Measurements from ENCODE around the gene KIAA1328.
"Not testable (repeated sequence)": the region's sequence is repeated elsewhere in the genome, so short reads cannot be mapped to it uniquely, and the experiment has no call there.

KIAA1328 gene

GRCh38 chr18:37138456-37138855 lies 309.5 kb downstream of the KIAA1328 start:
- H3K4me1 ChIP-seq (ENCODE audit: insufficient read depth, low read length) = peaks cover 4% of the 10 kb centered on the region; the same call in 1 of the 2 replicates
- no peaks in the 10 kb centered on the region for H3K9me3 ChIP-seq (ENCODE audit: control insufficient read depth, insufficient read depth, low read length)
- H3K9ac ChIP-seq (ENCODE audit: low read depth, low read length) = no peak overlapping the region
- no peaks in the 10 kb centered on the region for H3K36me3 ChIP-seq (ENCODE audit: insufficient read depth, low read length)

- Histone ChIP-seq H3K9ac (ENCODE audit: low read depth, low read length) (no peak overlapping the region), H3K9me3 (ENCODE audit: control insufficient read depth, insufficient read depth, low read length) (no peaks in the 10 kb centered on the region), H3K4me1 (ENCODE audit: insufficient read depth, low read length) (peaks cover 4% of the 10 kb centered on the region; the same call in 1 of the 2 replicates), H3K36me3 (ENCODE audit: insufficient read depth, low read length) (no peaks in the 10 kb centered on the region)
Measured at GRCh38 chr18:37139876-37140275, 310.9 kb downstream of the KIAA1328 start.

- no peak overlapping the region for H3K9ac ChIP-seq (ENCODE audit: low read depth, low read length)
- no peaks in the 10 kb centered on the region for H3K36me3 ChIP-seq (ENCODE audit: insufficient read depth, low read length)
- no peaks in the 10 kb centered on the region for H3K9me3 ChIP-seq (ENCODE audit: control insufficient read depth, insufficient read depth, low read length)
- no peaks in the 10 kb centered on the region; the same call in 1 of the 2 replicates for H3K4me1 ChIP-seq (ENCODE audit: insufficient read depth, low read length)
Measured at GRCh38 chr18:37144921-37145320, 316.0 kb downstream of the KIAA1328 start.

- no peak overlapping the region for H3K9ac ChIP-seq (ENCODE audit: low read depth, low read length)
- no peaks in the 10 kb centered on the region for H3K36me3 ChIP-seq (ENCODE audit: insufficient read depth, low read length)
- H3K4me1 ChIP-seq (ENCODE audit: insufficient read depth, low read length) = peaks cover 14% of the 10 kb centered on the region
- H3K9me3 ChIP-seq (ENCODE audit: control insufficient read depth, insufficient read depth, low read length) = no peaks in the 10 kb centered on the region
Measured at GRCh38 chr18:37156330-37156942, 327.5 kb downstream of the KIAA1328 start.

- Histone ChIP-seq H3K4me1 (ENCODE audit: insufficient read depth, low read length) (peaks cover 17% of the 10 kb centered on the region), H3K9ac (ENCODE audit: low read depth, low read length) (no peak overlapping the region), H3K9me3 (ENCODE audit: control insufficient read depth, insufficient read depth, low read length) (no peaks in the 10 kb centered on the region), H3K36me3 (ENCODE audit: insufficient read depth, low read length) (no peaks in the 10 kb centered on the region)
Measured at GRCh38 chr18:37160038-37160820, 331.3 kb downstream of the KIAA1328 start.

GRCh38 chr18:37161491-37161890 lies 332.6 kb downstream of the KIAA1328 start:
- H3K9me3 ChIP-seq (ENCODE audit: control insufficient read depth, insufficient read depth, low read length) = no peaks in the 10 kb centered on the region
- H3K9ac ChIP-seq (ENCODE audit: low read depth, low read length) = no peak overlapping the region

GRCh38 chr18:37162551-37162950 lies 333.6 kb downstream of the KIAA1328 start:
- Histone ChIP-seq H3K4me1 (ENCODE audit: insufficient read depth, low read length) (peaks cover 22% of the 10 kb centered on the region), H3K36me3 (ENCODE audit: insufficient read depth, low read length) (no peaks in the 10 kb centered on the region), H3K9me3 (ENCODE audit: control insufficient read depth, insufficient read depth, low read length) (no peaks in the 10 kb centered on the region), H3K9ac (ENCODE audit: low read depth, low read length) (no peak overlapping the region)

More at GRCh38 chr18:37161491-37161890, 332.6 kb downstream of the KIAA1328 start:
- Histone ChIP-seq H3K4me1 (ENCODE audit: insufficient read depth, low read length) (peaks cover 19% of the 10 kb centered on the region), H3K36me3 (ENCODE audit: insufficient read depth, low read length) (no peaks in the 10 kb centered on the region)

GRCh38 chr18:37163119-37163518 lies 334.2 kb downstream of the KIAA1328 start:
- no peaks in the 10 kb centered on the region for H3K36me3 ChIP-seq (ENCODE audit: insufficient read depth, low read length)
- no peak overlapping the region for H3K9ac ChIP-seq (ENCODE audit: low read depth, low read length)
- H3K4me1 ChIP-seq (ENCODE audit: insufficient read depth, low read length) = peaks cover 22% of the 10 kb centered on the region
- no peaks in the 10 kb centered on the region for H3K9me3 ChIP-seq (ENCODE audit: control insufficient read depth, insufficient read depth, low read length)

- Histone ChIP-seq H3K36me3 (ENCODE audit: insufficient read depth, low read length) (no peaks in the 10 kb centered on the region), H3K4me1 (ENCODE audit: insufficient read depth, low read length) (peaks cover 8% of the 10 kb centered on the region), H3K9ac (ENCODE audit: low read depth, low read length) (no peak overlapping the region), H3K9me3 (ENCODE audit: control insufficient read depth, insufficient read depth, low read length) (no peaks in the 10 kb centered on the region)
Measured at GRCh38 chr18:37166491-37166890, 337.6 kb downstream of the KIAA1328 start.

- not testable (repeated sequence) for H3K4me1 ChIP-seq (ENCODE audit: insufficient read depth, low read length); H3K9me3 ChIP-seq (ENCODE audit: control insufficient read depth, insufficient read depth, low read length)
Measured at GRCh38 chr18:37166966-37167365, 338.0 kb downstream of the KIAA1328 start.

GRCh38 chr18:37170984-37171383 lies 342.1 kb downstream of the KIAA1328 start:
- Histone ChIP-seq H3K4me1 (ENCODE audit: insufficient read depth, low read length) (peaks cover 13% of the 10 kb centered on the region), H3K9ac (ENCODE audit: low read depth, low read length) (no peak overlapping the region), H3K9me3 (ENCODE audit: control insufficient read depth, insufficient read depth, low read length) (no peaks in the 10 kb centered on the region), H3K36me3 (ENCODE audit: insufficient read depth, low read length) (no peaks in the 10 kb centered on the region)

More at GRCh38 chr18:37166966-37167365, 338.0 kb downstream of the KIAA1328 start:
- H3K9ac ChIP-seq (ENCODE audit: low read depth, low read length); H3K36me3 ChIP-seq (ENCODE audit: insufficient read depth, low read length): not testable (repeated sequence)

- Histone ChIP-seq H3K9ac (ENCODE audit: low read depth, low read length) (no peak overlapping the region), H3K4me1 (ENCODE audit: insufficient read depth, low read length) (peaks cover 23% of the 10 kb centered on the region), H3K9me3 (ENCODE audit: control insufficient read depth, insufficient read depth, low read length) (no peaks in the 10 kb centered on the region), H3K36me3 (ENCODE audit: insufficient read depth, low read length) (no peaks in the 10 kb centered on the region)
Measured at GRCh38 chr18:37173384-37173783, 344.5 kb downstream of the KIAA1328 start.

- Histone ChIP-seq H3K4me1 (ENCODE audit: insufficient read depth, low read length) (peaks cover 23% of the 10 kb centered on the region), H3K9ac (ENCODE audit: low read depth, low read length) (no peak overlapping the region), H3K9me3 (ENCODE audit: control insufficient read depth, insufficient read depth, low read length) (no peaks in the 10 kb centered on the region), H3K36me3 (ENCODE audit: insufficient read depth, low read length) (no peaks in the 10 kb centered on the region)
Measured at GRCh38 chr18:37175727-37176620, 347.0 kb downstream of the KIAA1328 start.

- no peaks in the 10 kb centered on the region for H3K36me3 ChIP-seq (ENCODE audit: insufficient read depth, low read length)
- H3K9ac ChIP-seq (ENCODE audit: low read depth, low read length) = no peak overlapping the region
- H3K9me3 ChIP-seq (ENCODE audit: control insufficient read depth, insufficient read depth, low read length) = no peaks in the 10 kb centered on the region
- H3K4me1 ChIP-seq (ENCODE audit: insufficient read depth, low read length) = peaks cover 23% of the 10 kb centered on the region
Measured at GRCh38 chr18:37176621-37176934, 347.7 kb downstream of the KIAA1328 start.
